OCI-LY7 (cell line): ENCODE results near the gene ANO10. TPM values are rescaled to one million over a fixed set of nuclear protein-coding genes. Genes with fewer than 3 reads are reported as not detected.

Source experiments
- BruUV-seq: library from RNA; stranded (reverse); fragments of 400-500 nt; replicated peaks from 2 replicates; lab custom pipeline; 2021; lab: Mats Ljungman, UMichigan
- CTCF ChIA-PET: fragments of 300-600 bp; sonication (Branson Sonifier 250); formaldehyde crosslinking; loops from one replicate; lab custom pipeline; 2022; ENCODE audit warnings: antibody characterized with exemption; ENCODE audit not compliant: unreplicated experiment; lab: Charles Lee
- POLR2A ChIA-PET: fragments of 300-600 bp; sonication (Branson Sonifier 250); formaldehyde crosslinking; loops from one replicate; lab custom pipeline; 2022; ENCODE audit warnings: antibody characterized with exemption; lab: Charles Lee
- DNase-seq: peaks from one replicate; pipeline ENCODE4 v3.0.0-alpha.2; 2015; ENCODE audit warnings: low spot score
- H2AFZ ChIP-seq: fragments of 200-600 bp; sonication (generic), shearing (Covaris generic); 2 replicates; pipeline ENCODE4 v1.6.1; 2014; ENCODE audit warnings: mild to moderate bottlenecking, antibody characterized with exemption, low read length, moderate library complexity
- H3K27ac ChIP-seq: fragments of 200-600 bp; sonication (generic); 2 replicates; pipeline ENCODE4 v1.5.1; 2014; ENCODE audit warnings: mixed run types, low read depth, mild to moderate bottlenecking, moderate library complexity, low read length, inconsistent platforms; ENCODE audit not compliant: poor library complexity, severe bottlenecking
- H3K36me3 ChIP-seq: fragments of 200-600 bp; sonication (generic); 2 replicates; pipeline ENCODE4 v1.6.1; 2014; ENCODE audit warnings: mild to moderate bottlenecking, antibody characterized with exemption, low read length, moderate library complexity, mixed read lengths; ENCODE audit not compliant: insufficient read depth
- H3K4me1 ChIP-seq: fragments of 200-600 bp; sonication (generic); 2 replicates; pipeline ENCODE4 v1.5.1; 2014; ENCODE audit warnings: mild to moderate bottlenecking, low read length; ENCODE audit not compliant: insufficient read depth, poor library complexity, severe bottlenecking
- H3K4me2 ChIP-seq: fragments of 200-600 bp; sonication (generic); 2 replicates; pipeline ENCODE4 v1.6.1; 2014; ENCODE audit warnings: mild to moderate bottlenecking, low read length
- H3K4me3 ChIP-seq: fragments of 200-600 bp; sonication (generic); 2 replicates; pipeline ENCODE4 v1.5.1; 2014; ENCODE audit warnings: mild to moderate bottlenecking, low read depth, low read length; ENCODE audit not compliant: poor library complexity, severe bottlenecking
- H3K79me2 ChIP-seq: fragments of 200-600 bp; sonication (generic); 2 replicates; pipeline ENCODE4 v1.6.1; 2016; ENCODE audit warnings: low read depth, mild to moderate bottlenecking, low read length, moderate library complexity, mixed read lengths; ENCODE audit not compliant: insufficient read depth
- H3K9me2 ChIP-seq: fragments of 200-600 bp; sonication (generic); 2 replicates; pipeline ENCODE4 v1.6.1; 2016; ENCODE audit warnings: mild to moderate bottlenecking, low read length, mixed read lengths; ENCODE audit not compliant: insufficient read depth
- H3K9me3 ChIP-seq: fragments of 200-600 bp; sonication (generic); 2 replicates; pipeline ENCODE4 v1.6.1; 2014; ENCODE audit warnings: mild to moderate bottlenecking, mixed run types, low read length, mixed read lengths
- H4K20me1 ChIP-seq: fragments of 200-600 bp; sonication (generic); 2 replicates; pipeline ENCODE4 v1.6.1; 2014; ENCODE audit warnings: mild to moderate bottlenecking, antibody characterized with exemption, low read length, moderate library complexity, mixed read lengths; ENCODE audit not compliant: insufficient read depth
- CTCF ChIP-seq: fragments of 200-600 bp; sonication (generic); conservative IDR thresholded peaks from 2 replicates; pipeline ENCODE4 v1.5.1; 2014; ENCODE audit warnings: mild to moderate bottlenecking, antibody characterized with exemption, low read length, moderate library complexity, mixed read lengths
- EZH2phosphoT487 ChIP-seq: fragments of 200-600 bp; sonication (generic); IDR thresholded peaks from 2 replicates; pipeline ENCODE4 v1.6.1; 2018; ENCODE audit warnings: low read depth, borderline replicate concordance, mild to moderate bottlenecking, mixed run types, antibody characterized with exemption, low read length, moderate library complexity, mixed read lengths
- intact Hi-C: fragments of 100-400 bp; cut with micrococcal nuclease; formaldehyde crosslinking; loops from one replicate; pipeline ENCODE4 v1.10.0; 2022; ENCODE audit not compliant: unreplicated experiment
- total RNA-seq, 2 experiments: library from RNA; depleted of rRNA in 1 of 2; stranded (reverse); fragments of >200 nt in 1 of 2; shearing (Covaris generic) in 1 of 2; gene quantifications; 2 replicates each; pipeline ENCODE4 v1.2.3, GENCODE V29; 2014 to 2022

Gene ANO10
- total RNA-seq, 2 experiments from 2014 or later: 2.2 to 5.8 TPM

- no peak overlapping the region for H3K4me3 ChIP-seq
- no peaks in the 10 kb centered on the region for H3K9me2 ChIP-seq
- no peaks in the 10 kb centered on the region for H3K79me2 ChIP-seq
- no peak overlapping the region for H3K27ac ChIP-seq
- no TSS peak for BruUV-seq
- no peak for DNase-seq
- H3K4me2 ChIP-seq: no peak overlapping the region
- no peak overlapping the region for H2AFZ ChIP-seq
- no peaks in the 10 kb centered on the region for H3K4me1 ChIP-seq
- POLR2A ChIA-PET: no interaction called here
- intact Hi-C loops: no loop called here
- no peaks in the 10 kb centered on the region for H3K36me3 ChIP-seq
- TF ChIP-seq CTCF: no peak
- no peak for TF ChIP-seq EZH2phosphoT487
- CTCF ChIA-PET: no interaction called here
- no peaks in the 10 kb centered on the region for H4K20me1 ChIP-seq
- no peaks in the 10 kb centered on the region for H3K9me3 ChIP-seq
Measured at GRCh38 chr3:43526956-43527355, 94.9 kb downstream of the ANO10 start.

- Histone ChIP-seq H3K9me3 (no peaks in the 10 kb centered on the region), H4K20me1 (no peaks in the 10 kb centered on the region), H3K79me2 (no peaks in the 10 kb centered on the region), H3K4me2 (no peak overlapping the region), H2AFZ (no peak overlapping the region), H3K9me2 (no peaks in the 10 kb centered on the region), H3K4me1 (no peaks in the 10 kb centered on the region), H3K27ac (no peak overlapping the region), H3K4me3 (no peak overlapping the region), H3K36me3 (no peaks in the 10 kb centered on the region)
- no TSS peak for BruUV-seq
- intact Hi-C loops: no loop called here
- DNase-seq: no peak
- no peak for TF ChIP-seq CTCF
- TF ChIP-seq EZH2phosphoT487: no peak
- ChIA-PET CTCF (no interaction called here), POLR2A (no interaction called here)
Measured at GRCh38 chr3:43525941-43526607, 95.7 kb downstream of the ANO10 start.

- TF ChIP-seq CTCF: no peak
- no peak for TF ChIP-seq EZH2phosphoT487
- Histone ChIP-seq H3K79me2 (no peaks in the 10 kb centered on the region), H3K36me3 (no peaks in the 10 kb centered on the region), H3K4me3 (no peak overlapping the region), H4K20me1 (no peaks in the 10 kb centered on the region), H3K4me1 (no peaks in the 10 kb centered on the region), H3K9me2 (no peaks in the 10 kb centered on the region), H3K27ac (no peak overlapping the region), H3K9me3 (no peaks in the 10 kb centered on the region), H3K4me2 (no peak overlapping the region), H2AFZ (no peak overlapping the region)
- ChIA-PET POLR2A (no interaction called here), CTCF (no interaction called here)
- no TSS peak for BruUV-seq
- no peak for DNase-seq
- intact Hi-C loops: no loop called here
Measured at GRCh38 chr3:43525386-43525785, 96.4 kb downstream of the ANO10 start.
